Inferior parietal cortex (tissue), 1 donor: ENCODE data around the gene KCTD16.

Experiments
- DNase-seq: peaks from one replicate; pipeline ENCODE4 v3.0.0-alpha.2; 2016; ENCODE audit errors: extremely low spot score

Gene KCTD16

GRCh38 chr5:144531188-144531587, 360.5 kb downstream of the KCTD16 start:
- DNase-seq = peak; percentile 44
